Measurements from ENCODE around the gene YIPF3.

YIPF3 gene

DNA sequence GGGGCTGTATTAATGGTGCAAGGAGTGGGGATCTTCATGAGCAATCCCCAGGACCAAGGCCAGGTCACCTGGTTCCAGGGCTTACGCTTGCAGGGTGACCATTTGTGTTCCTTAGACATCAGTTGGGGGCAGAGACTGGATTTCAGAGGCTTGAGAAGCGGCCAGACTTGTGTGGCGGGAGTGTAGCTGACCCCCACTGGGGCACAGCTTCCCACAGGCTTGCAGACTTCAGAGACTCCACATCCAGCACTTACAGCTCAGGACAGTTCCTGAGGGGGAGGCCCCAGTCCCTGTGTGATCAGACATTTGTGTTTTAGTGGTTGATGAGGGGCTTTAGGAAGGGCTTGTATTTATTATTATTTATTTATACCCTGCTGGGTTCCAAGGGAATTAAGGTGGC, 24.1 kb downstream of the YIPF3 start:
- no peak for TF ChIP-seq TAF1 (IDR thresholded peaks at IDR 0.05; ENCODE audit: borderline replicate concordance, insufficient read depth, low read length)
- TF ChIP-seq, protein P1, sequence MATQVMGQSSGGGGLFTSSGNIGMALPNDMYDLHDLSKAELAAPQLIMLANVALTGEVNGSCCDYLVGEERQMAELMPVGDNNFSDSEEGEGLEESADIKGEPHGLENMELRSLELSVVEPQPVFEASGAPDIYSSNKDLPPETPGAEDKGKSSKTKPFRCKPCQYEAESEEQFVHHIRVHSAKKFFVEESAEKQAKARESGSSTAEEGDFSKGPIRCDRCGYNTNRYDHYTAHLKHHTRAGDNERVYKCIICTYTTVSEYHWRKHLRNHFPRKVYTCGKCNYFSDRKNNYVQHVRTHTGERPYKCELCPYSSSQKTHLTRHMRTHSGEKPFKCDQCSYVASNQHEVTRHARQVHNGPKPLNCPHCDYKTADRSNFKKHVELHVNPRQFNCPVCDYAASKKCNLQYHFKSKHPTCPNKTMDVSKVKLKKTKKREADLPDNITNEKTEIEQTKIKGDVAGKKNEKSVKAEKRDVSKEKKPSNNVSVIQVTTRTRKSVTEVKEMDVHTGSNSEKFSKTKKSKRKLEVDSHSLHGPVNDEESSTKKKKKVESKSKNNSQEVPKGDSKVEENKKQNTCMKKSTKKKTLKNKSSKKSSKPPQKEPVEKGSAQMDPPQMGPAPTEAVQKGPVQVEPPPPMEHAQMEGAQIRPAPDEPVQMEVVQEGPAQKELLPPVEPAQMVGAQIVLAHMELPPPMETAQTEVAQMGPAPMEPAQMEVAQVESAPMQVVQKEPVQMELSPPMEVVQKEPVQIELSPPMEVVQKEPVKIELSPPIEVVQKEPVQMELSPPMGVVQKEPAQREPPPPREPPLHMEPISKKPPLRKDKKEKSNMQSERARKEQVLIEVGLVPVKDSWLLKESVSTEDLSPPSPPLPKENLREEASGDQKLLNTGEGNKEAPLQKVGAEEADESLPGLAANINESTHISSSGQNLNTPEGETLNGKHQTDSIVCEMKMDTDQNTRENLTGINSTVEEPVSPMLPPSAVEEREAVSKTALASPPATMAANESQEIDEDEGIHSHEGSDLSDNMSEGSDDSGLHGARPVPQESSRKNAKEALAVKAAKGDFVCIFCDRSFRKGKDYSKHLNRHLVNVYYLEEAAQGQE (IDR thresholded peaks at IDR 0.05; ENCODE audit: insufficient read depth in 1 of 2, low read depth in 2 of 2, low read length in 2 of 2): peak in 1 of 2 experiments; percentile 71; a peak in 2 of 4 replicates

DNA sequence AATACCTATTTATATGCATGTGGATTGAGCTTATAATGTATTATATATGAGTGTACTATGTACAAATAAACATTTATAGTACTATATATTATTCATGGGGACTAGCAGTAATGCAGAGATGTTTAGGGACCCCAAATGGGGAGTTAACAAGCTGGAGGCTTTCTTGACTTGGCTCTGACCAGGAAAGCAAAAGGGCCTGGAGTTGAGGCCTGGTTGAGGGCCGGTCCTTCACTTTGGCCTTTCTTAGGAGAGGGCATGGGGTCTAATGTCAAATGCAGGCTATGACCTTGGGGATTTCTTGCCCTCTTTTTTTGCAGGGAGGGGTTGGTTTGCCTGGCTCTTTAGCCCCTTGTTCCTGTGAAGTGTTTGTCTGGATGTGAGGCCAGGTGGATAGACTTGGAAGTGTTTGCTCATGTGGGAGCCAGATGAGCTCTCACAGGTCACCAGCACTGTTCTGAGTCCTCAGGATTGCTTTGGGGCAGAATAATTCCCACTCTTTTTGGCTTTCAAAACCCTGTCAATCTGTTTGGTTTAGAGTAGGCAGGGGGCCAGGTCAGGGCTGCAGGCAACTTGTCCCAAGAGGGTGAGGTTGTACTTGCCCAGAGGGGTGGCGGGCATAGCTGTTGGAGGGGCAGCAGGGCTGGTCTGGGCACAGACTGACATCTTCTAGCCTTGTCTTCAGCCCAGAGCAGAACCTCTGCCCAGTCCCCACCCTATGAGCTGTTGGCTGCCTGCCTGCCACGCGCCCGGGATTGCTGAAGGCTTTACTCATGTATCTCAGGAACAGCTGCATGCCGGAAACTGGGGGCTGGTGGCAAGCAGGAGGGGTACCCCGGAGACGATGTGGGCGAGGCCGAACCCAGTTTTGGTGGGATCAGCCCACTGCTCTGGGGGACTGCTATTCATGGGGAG, 24.7 kb downstream of the YIPF3 start:
- no peak for TF ChIP-seq TAF1 (IDR thresholded peaks at IDR 0.05; ENCODE audit: borderline replicate concordance, insufficient read depth, low read length)
- no peak for TF ChIP-seq POLR2AphosphoS5 (IDR thresholded peaks at IDR 0.05; ENCODE audit: low read depth, low read length)
- TF ChIP-seq, protein P1 (IDR thresholded peaks at IDR 0.05; ENCODE audit: insufficient read depth in 1 of 2, low read depth in 2 of 2, low read length in 2 of 2): no peak
- TF ChIP-seq SIN3A (IDR thresholded peaks at IDR 0.05; ENCODE audit: borderline replicate concordance, insufficient read depth, low read length): no peak
- TF ChIP-seq FOXP2 (optimal IDR thresholded peaks at IDR 0.05; ENCODE audit: borderline replicate concordance, extremely low read depth, extremely low read length, insufficient read depth): no peak

DNA sequence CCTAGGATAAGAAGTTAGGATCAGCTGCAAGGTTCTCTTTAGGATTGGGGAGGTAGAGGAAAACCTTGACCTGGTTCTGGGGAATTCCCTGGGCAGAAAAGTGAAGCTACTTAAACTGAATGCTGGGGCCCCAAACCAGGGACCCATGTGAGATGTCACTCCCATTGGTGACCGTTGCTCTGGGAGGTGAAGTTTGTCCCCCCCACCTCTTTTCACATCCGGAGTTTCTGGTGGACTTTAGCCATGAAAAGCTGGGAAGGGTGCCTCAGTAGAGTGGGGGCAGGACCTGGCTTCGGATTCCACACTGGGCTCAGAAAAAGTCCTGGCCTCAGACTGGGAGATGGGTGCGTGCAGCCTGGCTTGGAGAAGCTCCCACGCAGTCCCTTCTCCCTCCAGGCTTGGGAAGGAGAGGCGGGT, 26.2 kb downstream of the YIPF3 start:
- TF ChIP-seq, protein P1 (IDR thresholded peaks at IDR 0.05; ENCODE audit: insufficient read depth in 1 of 2, low read depth in 2 of 2, low read length in 2 of 2): no peak
- TF ChIP-seq SIN3A (IDR thresholded peaks at IDR 0.05; ENCODE audit: borderline replicate concordance, insufficient read depth, low read length): no peak
- TF ChIP-seq TAF1 (IDR thresholded peaks at IDR 0.05; ENCODE audit: borderline replicate concordance, insufficient read depth, low read length): no peak
- TF ChIP-seq FOXP2 (optimal IDR thresholded peaks at IDR 0.05; ENCODE audit: borderline replicate concordance, extremely low read depth, extremely low read length, insufficient read depth): no peak
- TF ChIP-seq POLR2AphosphoS5 (IDR thresholded peaks at IDR 0.05; ENCODE audit: low read depth, low read length): no peak

DNA sequence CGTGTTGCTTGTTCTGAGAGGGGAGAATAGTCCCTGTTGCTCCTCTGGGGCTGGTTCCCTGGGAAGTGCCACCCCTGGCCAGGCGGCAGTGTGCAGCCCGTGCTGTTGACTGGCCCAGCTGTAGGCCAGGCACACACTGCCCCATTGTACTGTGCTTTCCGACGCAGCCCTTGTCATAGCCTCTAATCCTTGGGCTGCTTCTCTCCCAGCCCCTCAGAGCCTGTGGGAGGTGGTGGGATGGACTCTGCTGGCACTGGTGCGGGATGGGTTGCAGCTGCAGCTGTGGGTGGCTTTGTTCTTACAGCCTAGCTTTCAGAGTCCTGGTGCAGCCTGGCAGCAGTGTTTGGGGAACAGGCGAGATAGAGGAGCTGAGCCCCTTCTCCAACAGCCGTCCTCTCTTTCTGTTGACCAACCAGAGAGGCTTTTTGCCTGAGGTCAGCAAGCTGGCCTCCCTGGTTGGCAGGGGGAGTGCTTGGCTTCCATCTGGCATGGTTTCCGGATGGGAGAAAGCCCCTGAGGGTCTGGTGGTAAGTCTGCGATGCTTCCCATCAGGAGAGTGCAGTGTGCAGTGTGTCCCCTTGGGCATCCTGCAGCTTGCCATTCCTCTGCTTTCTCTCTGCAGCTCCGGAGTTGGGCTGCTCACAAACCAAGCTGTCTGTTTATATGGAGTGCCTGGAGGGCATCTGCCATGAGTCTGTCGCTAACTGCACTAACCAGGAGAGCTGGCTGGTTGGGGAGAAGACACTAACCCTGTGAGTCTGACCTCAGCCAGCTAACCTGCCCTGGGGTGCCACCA, 27.3 kb downstream of the YIPF3 start:
- TF ChIP-seq, protein P1 (IDR thresholded peaks at IDR 0.05; ENCODE audit: insufficient read depth in 1 of 2, low read depth in 2 of 2, low read length in 2 of 2): no peak
- TF ChIP-seq FOXP2 (optimal IDR thresholded peaks at IDR 0.05; ENCODE audit: borderline replicate concordance, extremely low read depth, extremely low read length, insufficient read depth) (no peak), SIN3A (IDR thresholded peaks at IDR 0.05; ENCODE audit: borderline replicate concordance, insufficient read depth, low read length) (no peak), POLR2AphosphoS5 (IDR thresholded peaks at IDR 0.05; ENCODE audit: low read depth, low read length) (no peak), TAF1 (IDR thresholded peaks at IDR 0.05; ENCODE audit: borderline replicate concordance, insufficient read depth, low read length) (no peak)

All from PFSK-1 (cell line).